ENCODE measurements around the gene LIAS.

DNA sequence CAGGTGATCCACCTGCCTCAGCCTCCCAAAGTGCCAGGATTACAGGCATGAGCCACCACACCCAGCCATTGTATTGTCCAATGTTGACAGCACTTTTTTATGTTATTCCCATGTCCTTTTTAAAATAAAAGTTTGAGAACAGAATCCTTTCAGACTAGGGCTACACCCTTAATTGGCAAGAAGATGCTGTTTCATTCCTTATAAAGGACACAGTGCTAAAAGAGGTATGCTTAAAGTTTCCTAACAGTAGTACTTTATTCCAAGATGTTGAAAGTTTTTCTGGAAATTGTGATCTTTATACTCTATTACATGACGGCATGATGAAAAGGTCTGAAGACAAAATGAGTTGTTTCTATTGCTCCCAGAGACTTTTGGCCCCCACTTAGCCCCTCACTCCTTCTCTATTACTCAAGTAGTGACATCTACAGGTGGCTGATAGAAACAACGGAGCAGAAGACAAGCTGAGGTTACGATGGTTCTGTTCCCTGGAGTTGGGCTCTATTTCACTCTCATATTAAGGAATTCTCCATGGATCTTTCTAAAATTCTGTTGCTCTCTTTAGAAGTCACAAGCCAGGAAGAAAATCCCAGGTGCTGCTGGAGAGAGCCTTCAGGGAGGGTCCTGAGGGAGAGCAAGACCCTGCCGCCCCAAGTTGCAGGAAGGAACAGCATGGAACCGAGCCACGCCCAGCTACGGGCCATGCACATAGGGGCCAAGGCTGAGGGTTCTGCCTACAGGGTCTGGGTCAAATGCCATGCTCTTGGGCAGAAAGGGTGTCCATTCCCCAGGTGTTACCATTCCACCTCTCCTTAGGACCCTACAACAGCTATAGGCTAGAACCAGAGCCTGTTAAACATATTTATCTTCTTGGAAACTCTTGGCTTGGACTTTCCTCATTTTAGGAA lies 22.9 kb upstream of the LIAS start:
- TF ChIP-seq, protein P1, sequence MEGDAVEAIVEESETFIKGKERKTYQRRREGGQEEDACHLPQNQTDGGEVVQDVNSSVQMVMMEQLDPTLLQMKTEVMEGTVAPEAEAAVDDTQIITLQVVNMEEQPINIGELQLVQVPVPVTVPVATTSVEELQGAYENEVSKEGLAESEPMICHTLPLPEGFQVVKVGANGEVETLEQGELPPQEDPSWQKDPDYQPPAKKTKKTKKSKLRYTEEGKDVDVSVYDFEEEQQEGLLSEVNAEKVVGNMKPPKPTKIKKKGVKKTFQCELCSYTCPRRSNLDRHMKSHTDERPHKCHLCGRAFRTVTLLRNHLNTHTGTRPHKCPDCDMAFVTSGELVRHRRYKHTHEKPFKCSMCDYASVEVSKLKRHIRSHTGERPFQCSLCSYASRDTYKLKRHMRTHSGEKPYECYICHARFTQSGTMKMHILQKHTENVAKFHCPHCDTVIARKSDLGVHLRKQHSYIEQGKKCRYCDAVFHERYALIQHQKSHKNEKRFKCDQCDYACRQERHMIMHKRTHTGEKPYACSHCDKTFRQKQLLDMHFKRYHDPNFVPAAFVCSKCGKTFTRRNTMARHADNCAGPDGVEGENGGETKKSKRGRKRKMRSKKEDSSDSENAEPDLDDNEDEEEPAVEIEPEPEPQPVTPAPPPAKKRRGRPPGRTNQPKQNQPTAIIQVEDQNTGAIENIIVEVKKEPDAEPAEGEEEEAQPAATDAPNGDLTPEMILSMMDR (optimal IDR thresholded peaks at IDR 0.05 in 1 of 3, IDR thresholded peaks at IDR 0.05 in 1 of 3, conservative IDR thresholded peaks at IDR 0.05 in 1 of 3; ENCODE audit: extremely low read depth in 1 of 3, insufficient read depth in 2 of 3, low read length in 3 of 3): peak in 1 of 3 experiments; percentile 36
- TF ChIP-seq EZH2 (IDR thresholded peaks at IDR 0.05; ENCODE audit: low read length): no peak
